Measurements from ENCODE around the gene LZIC.

GRCh38 chr1:9889411-9889810 is 53.8 kb downstream of the LZIC start:
- no peak for TF ChIP-seq CTCF (IDR thresholded peaks at IDR 0.05)
- TF ChIP-seq POLR2A (IDR thresholded peaks at IDR 0.05): no peak

All from esophagus squamous epithelium (tissue), 4 donors.